A549 (cell line): Measurements from ENCODE around the gene TMEM52B. TPM values are rescaled to one million over a fixed set of nuclear protein-coding genes. Genes with fewer than 3 reads are reported as not detected.

Source experiments
- ATAC-seq, 2 experiments: fragments of 200-7000 bp in 1 of 2; fragments of >200 bp in 1 of 2; cut with Nextera tagmentation in 1 of 2; cut with Tn5 transposase in 1 of 2; 3 replicates each; pipeline versions ENCODE4 v1.8.0 to v1.9.1; 2018 to 2020; ENCODE audit warnings: mild to moderate bottlenecking in 1 of 2, moderate library complexity in 1 of 2
- CTCF ChIA-PET: fragments of 300-600 bp; sonication (Branson Sonifier 250); formaldehyde crosslinking; extraction: SDS; loops from one replicate; lab custom pipeline; 2021; ENCODE audit warnings: antibody characterized with exemption, inconsistent platforms; lab: Yijun Ruan, JAX
- POLR2A ChIA-PET: fragments of 350-600 bp; formaldehyde crosslinking; extraction: SDS; loops from one replicate; lab custom pipeline; 2021; ENCODE audit warnings: antibody characterized with exemption, inconsistent platforms; lab: Yijun Ruan, JAX
- DNase-seq, 2 experiments: peaks; one replicate each; pipeline versions ENCODE4 v3.0.0 to v3.0.0-alpha.2; 2011 to 2016; ENCODE audit warnings: low read depth in 1 of 2, low spot score in 1 of 2
- FAIRE-seq: peaks from 2 replicates; lab custom pipeline; 2011; peaks lifted over from hg19 to GRCh38; lab: Jason Lieb, UNC
- H3K27ac ChIP-seq, 2 experiments: fragments of >200 bp; sonication (Bioruptor Twin); formaldehyde crosslinking; 3 replicates each; pipeline ENCODE4 v1.5.1; 2016 to 2017
- H3K4me1 ChIP-seq: fragments of >200 bp; sonication (Bioruptor Twin); formaldehyde crosslinking; 3 replicates; pipeline ENCODE4 v1.6.1; 2016
- H3K4me2 ChIP-seq: fragments of >200 bp; sonication (Bioruptor Twin); formaldehyde crosslinking; 3 replicates; pipeline ENCODE4 v1.6.1; 2016
- H3K4me3 ChIP-seq: fragments of >200 bp; sonication (Bioruptor Twin); formaldehyde crosslinking; 3 replicates; pipeline ENCODE4 v1.5.1; 2016
- H3K9me3 ChIP-seq: fragments of >200 bp; sonication (Bioruptor Twin); formaldehyde crosslinking; 3 replicates; pipeline ENCODE4 v1.6.1; 2016
- CHD2 ChIP-seq: fragments of 150-350 bp; IDR thresholded peaks from 2 replicates; pipeline ENCODE4 v1.6.1; 2014; ENCODE audit warnings: low read length; ENCODE audit not compliant: partially characterized antibody
- EHMT2 ChIP-seq: fragments of 200-600 bp; sonication (generic); IDR thresholded peaks from 2 replicates; pipeline ENCODE4 v1.6.1; 2016; ENCODE audit warnings: antibody characterized with exemption, low read depth, mild to moderate bottlenecking, moderate library complexity
- ESRRA ChIP-seq: fragments of 150-350 bp; IDR thresholded peaks from 2 replicates; pipeline ENCODE4 v1.6.1; 2014; ENCODE audit warnings: mild to moderate bottlenecking, low read length, borderline replicate concordance
- HEYL ChIP-seq: fragments of 250-450 bp; sonication (Bioruptor Pico); IDR thresholded peaks from 2 replicates; pipeline ENCODE4 v1.8.0; 2021; ENCODE audit warnings: mild to moderate bottlenecking, moderate library complexity
- HOXB13 ChIP-seq: fragments of 250-450 bp; sonication (Bioruptor Pico); IDR thresholded peaks from 2 replicates; pipeline ENCODE4 v1.5.0; 2020; ENCODE audit warnings: low read depth, mild to moderate bottlenecking, moderate library complexity
- HOXB5 ChIP-seq: fragments of 250-450 bp; sonication (Bioruptor Pico); IDR thresholded peaks from 2 replicates; pipeline ENCODE4 v1.5.0; 2020; ENCODE audit warnings: mild to moderate bottlenecking, moderate library complexity
- KDM5A ChIP-seq: fragments of 200-600 bp; sonication (generic); IDR thresholded peaks from 2 replicates; pipeline ENCODE4 v1.6.1; 2016; ENCODE audit warnings: antibody characterized with exemption, mild to moderate bottlenecking
- NR3C1 ChIP-seq: fragments of >200 bp; sonication (Bioruptor Twin); formaldehyde crosslinking; IDR thresholded peaks from 3 replicates; pipeline ENCODE4 v1.6.1; 2017
- RAD21 ChIP-seq, 2 experiments: fragments of >200 bp in 1 of 2; sonication (Bioruptor Twin) in 1 of 2; formaldehyde crosslinking in 1 of 2; IDR thresholded peaks in 1 of 2; conservative IDR thresholded peaks in 1 of 2; 2 replicates in 1 of 2; 3 replicates in 1 of 2; pipeline ENCODE4 v1.6.1; 2012 to 2018; ENCODE audit warnings: inconsistent platforms in 1 of 2
- RARB ChIP-seq: fragments of 250-450 bp; sonication (Bioruptor Pico); IDR thresholded peaks from 2 replicates; pipeline ENCODE4 v1.8.0; 2021; ENCODE audit warnings: mild to moderate bottlenecking, moderate library complexity
- RCOR1 ChIP-seq: fragments of 150-350 bp; IDR thresholded peaks from 2 replicates; pipeline ENCODE4 v1.6.1; 2014; ENCODE audit warnings: antibody characterized with exemption, low read length, low read depth
- RNF2 ChIP-seq: fragments of 200-600 bp; sonication (generic); IDR thresholded peaks from 2 replicates; pipeline ENCODE4 v1.6.1; 2016; ENCODE audit warnings: low read depth, mild to moderate bottlenecking, antibody characterized with exemption, moderate library complexity, borderline replicate concordance
- SMC3 ChIP-seq: fragments of >200 bp; sonication (Bioruptor Twin); formaldehyde crosslinking; IDR thresholded peaks from 3 replicates; pipeline ENCODE4 v1.6.1; 2018; ENCODE audit warnings: inconsistent platforms
- SREBF2 ChIP-seq: fragments of 450-650 bp; IDR thresholded peaks from 2 replicates; pipeline ENCODE4 v1.6.1; 2014; ENCODE audit warnings: mild to moderate bottlenecking, moderate library complexity
- ZFP36 ChIP-seq: fragments of 450-650 bp; IDR thresholded peaks from 2 replicates; pipeline ENCODE4 v1.6.1; 2014; ENCODE audit warnings: borderline replicate concordance; ENCODE audit not compliant: partially characterized antibody
- WGBS: methylation state at CpG from one replicate; pipeline ENCODE4 v1.1.6; 2017; ENCODE audit errors: missing lambda C conversion rate; 5-methylcytosine and 5-hydroxymethylcytosine counted together
- polyA plus RNA-seq, 4 experiments: library from polyadenylated mRNA; depleted of rRNA in 3 of 4; stranded (reverse); fragments of >200 nt; fragmentation: RNase III in 1 of 4; extraction: RNeasy Plus Mini Kit Qiagen cat#74134 plus additional on column Dnase treatment in 1 of 4; gene quantifications; 2 replicates in 3 of 4; 3 replicates in 1 of 4; pipeline ENCODE4 v1.2.3, GENCODE V29; 2011 to 2017
- TF ChIP-seq, protein P1 (sequence below): IDR thresholded peaks from 2 replicates; pipeline ENCODE4 v1.6.1; 2012; ENCODE audit warnings: low read depth, borderline replicate concordance
- TF ChIP-seq, protein P2 (sequence below): fragments of 250-450 bp; sonication (Bioruptor Pico); IDR thresholded peaks from 2 replicates; pipeline ENCODE4 v1.5.0; 2021; ENCODE audit warnings: mild to moderate bottlenecking, moderate library complexity, borderline replicate concordance
- TF ChIP-seq, protein P3 (sequence below): fragments of >200 bp; sonication (Bioruptor Twin); formaldehyde crosslinking; IDR thresholded peaks from 3 replicates; pipeline ENCODE4 v1.6.1; 2016
- TF ChIP-seq, protein P4 (sequence below): fragments of 200-600 bp; sonication (generic); IDR thresholded peaks from 2 replicates; pipeline ENCODE4 v1.6.1; 2016; ENCODE audit warnings: antibody characterized with exemption, mild to moderate bottlenecking, moderate library complexity
- TF ChIP-seq, protein P5 (sequence below): fragments of 450-650 bp; IDR thresholded peaks from 2 replicates; pipeline ENCODE4 v1.6.1; 2014; ENCODE audit warnings: antibody characterized with exemption
- TF ChIP-seq, protein P6 (sequence below): IDR thresholded peaks from 2 replicates; pipeline ENCODE4 v1.6.1; 2012
- TF ChIP-seq, protein P7 (sequence below): fragments of >200 bp; sonication (Bioruptor Twin); formaldehyde crosslinking; IDR thresholded peaks from 3 replicates; pipeline ENCODE4 v1.5.1; 2016

Gene TMEM52B
- polyA plus RNA-seq, 2 of the 4 experiments (the other 2 are of a cell fraction): 0.08 to 0.39 TPM

DNA sequence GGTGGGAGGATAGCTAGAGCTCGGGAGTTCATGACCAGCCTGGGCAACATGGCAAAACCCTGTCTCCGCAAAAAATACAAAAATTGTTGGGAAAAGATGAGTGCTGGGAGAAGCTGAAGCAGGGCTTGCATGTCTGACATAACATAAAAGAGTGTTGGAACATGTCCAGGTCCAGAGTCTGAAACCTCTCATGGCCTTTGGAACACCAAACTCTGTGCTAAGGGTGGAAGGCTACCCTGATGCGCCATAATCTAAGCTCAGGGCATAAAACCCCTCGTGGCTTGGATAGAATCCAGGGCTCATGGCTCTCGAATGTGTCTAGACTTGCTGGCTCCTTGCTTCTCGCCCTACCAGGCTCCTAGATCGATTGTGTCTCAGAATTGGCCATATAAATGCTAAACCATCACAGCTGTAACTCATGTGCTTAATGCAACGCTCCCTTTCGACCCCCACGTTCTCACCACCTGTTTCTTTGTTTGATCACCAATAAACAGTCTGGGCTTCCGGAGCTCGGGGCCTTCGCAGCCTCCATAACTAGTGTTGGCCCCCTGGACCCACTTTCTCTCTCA lies 42.1 kb upstream of the TMEM52B start:
- FAIRE-seq (no peak), DNase-seq (no peak)
- H3K4me2 ChIP-seq: no peak overlapping the region
- TF ChIP-seq HOXB13: no peak
- no peak for TF ChIP-seq ZFP36
- no peak for TF ChIP-seq CHD2
- TF ChIP-seq, all 56 proteins: peak for 0
- CTCF ChIA-PET: interaction anchor here (1.1 to 2.2 kb wide), 5 partner anchors 102 to 386 kb away, joined by 3 to 6 read pairs (median 4); partner anchors contain the start of gene CLEC12B
- whole genome bisulfite sequencing: 74% methylated on average over 13 of the region's 13 CpGs
- no peak for ATAC-seq
- no peak overlapping the region for H3K27ac ChIP-seq
- POLR2A ChIA-PET: no interaction called here
- H3K9me3 ChIP-seq: no peaks in the 10 kb centered on the region
- no peak overlapping the region for H3K4me3 ChIP-seq
- H3K4me1 ChIP-seq: peaks cover 10% of the 10 kb centered on the region; the same call in 2 of the 3 replicates

DNA sequence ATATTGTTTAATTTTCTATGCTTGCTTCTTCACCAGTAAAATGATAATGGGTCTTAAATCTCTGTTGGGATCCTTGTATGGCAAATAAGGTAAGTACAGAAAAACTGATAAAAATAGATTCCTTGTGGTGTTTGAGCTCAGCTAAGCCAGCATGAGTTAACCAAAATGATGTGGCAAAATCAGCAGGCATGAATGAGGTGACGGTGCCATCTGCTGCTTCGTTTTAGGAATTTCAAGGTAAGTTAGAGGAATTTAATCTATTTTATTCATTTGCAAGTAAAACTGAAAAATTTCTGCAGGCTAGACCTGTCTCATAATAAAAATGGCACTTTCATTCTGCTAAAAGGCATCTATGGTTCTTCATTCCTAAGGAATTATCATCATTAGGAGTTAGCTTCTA lies 38.8 kb upstream of the TMEM52B start:
- Histone ChIP-seq H3K4me1 (no peaks in the 10 kb centered on the region), H3K4me3 (no peak overlapping the region), H3K27ac (no peak overlapping the region), H3K4me2 (no peak overlapping the region), H3K9me3 (no peaks in the 10 kb centered on the region)
- ATAC-seq (peak; percentile 64 to 76; a peak in 5 of 6 replicates), FAIRE-seq (peak; percentile 79), DNase-seq (peak; percentile 39 to 79)
- ChIA-PET CTCF (interaction anchor here (0.6 to 3.9 kb wide), 32 partner anchors 10 to 1444 kb away, joined by 3 to 52 read pairs (median 5); partner anchors contain the start of genes CLEC12B, CLEC7A and CLEC9A), POLR2A (no interaction called here)
- TF ChIP-seq RCOR1 (no peak), EHMT2 (no peak), SREBF2 (no peak), KDM5A (no peak), RNF2 (no peak), ZFP36 (no peak), RARB (CRISPR knock-in tag) (no peak), RAD21 (conservative IDR thresholded peaks at IDR 0.05 in 1 of 2, IDR thresholded peaks at IDR 0.05 in 1 of 2) (peak; percentile 91 to 92), HEYL (no peak), ESRRA (no peak), SMC3 (peak; percentile 91), NR3C1 (no peak), HOXB5 (CRISPR knock-in tag) (no peak)
- TF ChIP-seq, protein P1, sequence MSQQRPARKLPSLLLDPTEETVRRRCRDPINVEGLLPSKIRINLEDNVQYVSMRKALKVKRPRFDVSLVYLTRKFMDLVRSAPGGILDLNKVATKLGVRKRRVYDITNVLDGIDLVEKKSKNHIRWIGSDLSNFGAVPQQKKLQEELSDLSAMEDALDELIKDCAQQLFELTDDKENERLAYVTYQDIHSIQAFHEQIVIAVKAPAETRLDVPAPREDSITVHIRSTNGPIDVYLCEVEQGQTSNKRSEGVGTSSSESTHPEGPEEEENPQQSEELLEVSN: no peak
- TF ChIP-seq, protein P2, sequence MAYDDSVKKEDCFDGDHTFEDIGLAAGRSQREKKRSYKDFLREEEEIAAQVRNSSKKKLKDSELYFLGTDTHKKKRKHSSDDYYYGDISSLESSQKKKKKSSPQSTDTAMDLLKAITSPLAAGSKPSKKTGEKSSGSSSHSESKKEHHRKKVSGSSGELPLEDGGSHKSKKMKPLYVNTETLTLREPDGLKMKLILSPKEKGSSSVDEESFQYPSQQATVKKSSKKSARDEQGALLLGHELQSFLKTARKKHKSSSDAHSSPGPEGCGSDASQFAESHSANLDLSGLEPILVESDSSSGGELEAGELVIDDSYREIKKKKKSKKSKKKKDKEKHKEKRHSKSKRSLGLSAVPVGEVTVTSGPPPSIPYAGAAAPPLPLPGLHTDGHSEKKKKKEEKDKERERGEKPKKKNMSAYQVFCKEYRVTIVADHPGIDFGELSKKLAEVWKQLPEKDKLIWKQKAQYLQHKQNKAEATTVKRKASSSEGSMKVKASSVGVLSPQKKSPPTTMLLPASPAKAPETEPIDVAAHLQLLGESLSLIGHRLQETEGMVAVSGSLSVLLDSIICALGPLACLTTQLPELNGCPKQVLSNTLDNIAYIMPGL (CRISPR knock-in tag): no peak
- TF ChIP-seq, protein P3, sequence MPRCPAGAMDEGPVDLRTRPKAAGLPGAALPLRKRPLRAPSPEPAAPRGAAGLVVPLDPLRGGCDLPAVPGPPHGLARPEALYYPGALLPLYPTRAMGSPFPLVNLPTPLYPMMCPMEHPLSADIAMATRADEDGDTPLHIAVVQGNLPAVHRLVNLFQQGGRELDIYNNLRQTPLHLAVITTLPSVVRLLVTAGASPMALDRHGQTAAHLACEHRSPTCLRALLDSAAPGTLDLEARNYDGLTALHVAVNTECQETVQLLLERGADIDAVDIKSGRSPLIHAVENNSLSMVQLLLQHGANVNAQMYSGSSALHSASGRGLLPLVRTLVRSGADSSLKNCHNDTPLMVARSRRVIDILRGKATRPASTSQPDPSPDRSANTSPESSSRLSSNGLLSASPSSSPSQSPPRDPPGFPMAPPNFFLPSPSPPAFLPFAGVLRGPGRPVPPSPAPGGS: no peak
- TF ChIP-seq, protein P4, sequence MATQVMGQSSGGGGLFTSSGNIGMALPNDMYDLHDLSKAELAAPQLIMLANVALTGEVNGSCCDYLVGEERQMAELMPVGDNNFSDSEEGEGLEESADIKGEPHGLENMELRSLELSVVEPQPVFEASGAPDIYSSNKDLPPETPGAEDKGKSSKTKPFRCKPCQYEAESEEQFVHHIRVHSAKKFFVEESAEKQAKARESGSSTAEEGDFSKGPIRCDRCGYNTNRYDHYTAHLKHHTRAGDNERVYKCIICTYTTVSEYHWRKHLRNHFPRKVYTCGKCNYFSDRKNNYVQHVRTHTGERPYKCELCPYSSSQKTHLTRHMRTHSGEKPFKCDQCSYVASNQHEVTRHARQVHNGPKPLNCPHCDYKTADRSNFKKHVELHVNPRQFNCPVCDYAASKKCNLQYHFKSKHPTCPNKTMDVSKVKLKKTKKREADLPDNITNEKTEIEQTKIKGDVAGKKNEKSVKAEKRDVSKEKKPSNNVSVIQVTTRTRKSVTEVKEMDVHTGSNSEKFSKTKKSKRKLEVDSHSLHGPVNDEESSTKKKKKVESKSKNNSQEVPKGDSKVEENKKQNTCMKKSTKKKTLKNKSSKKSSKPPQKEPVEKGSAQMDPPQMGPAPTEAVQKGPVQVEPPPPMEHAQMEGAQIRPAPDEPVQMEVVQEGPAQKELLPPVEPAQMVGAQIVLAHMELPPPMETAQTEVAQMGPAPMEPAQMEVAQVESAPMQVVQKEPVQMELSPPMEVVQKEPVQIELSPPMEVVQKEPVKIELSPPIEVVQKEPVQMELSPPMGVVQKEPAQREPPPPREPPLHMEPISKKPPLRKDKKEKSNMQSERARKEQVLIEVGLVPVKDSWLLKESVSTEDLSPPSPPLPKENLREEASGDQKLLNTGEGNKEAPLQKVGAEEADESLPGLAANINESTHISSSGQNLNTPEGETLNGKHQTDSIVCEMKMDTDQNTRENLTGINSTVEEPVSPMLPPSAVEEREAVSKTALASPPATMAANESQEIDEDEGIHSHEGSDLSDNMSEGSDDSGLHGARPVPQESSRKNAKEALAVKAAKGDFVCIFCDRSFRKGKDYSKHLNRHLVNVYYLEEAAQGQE: no peak
- TF ChIP-seq, protein P5, sequence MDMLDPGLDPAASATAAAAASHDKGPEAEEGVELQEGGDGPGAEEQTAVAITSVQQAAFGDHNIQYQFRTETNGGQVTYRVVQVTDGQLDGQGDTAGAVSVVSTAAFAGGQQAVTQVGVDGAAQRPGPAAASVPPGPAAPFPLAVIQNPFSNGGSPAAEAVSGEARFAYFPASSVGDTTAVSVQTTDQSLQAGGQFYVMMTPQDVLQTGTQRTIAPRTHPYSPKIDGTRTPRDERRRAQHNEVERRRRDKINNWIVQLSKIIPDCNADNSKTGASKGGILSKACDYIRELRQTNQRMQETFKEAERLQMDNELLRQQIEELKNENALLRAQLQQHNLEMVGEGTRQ: no peak
- TF ChIP-seq, protein P6, sequence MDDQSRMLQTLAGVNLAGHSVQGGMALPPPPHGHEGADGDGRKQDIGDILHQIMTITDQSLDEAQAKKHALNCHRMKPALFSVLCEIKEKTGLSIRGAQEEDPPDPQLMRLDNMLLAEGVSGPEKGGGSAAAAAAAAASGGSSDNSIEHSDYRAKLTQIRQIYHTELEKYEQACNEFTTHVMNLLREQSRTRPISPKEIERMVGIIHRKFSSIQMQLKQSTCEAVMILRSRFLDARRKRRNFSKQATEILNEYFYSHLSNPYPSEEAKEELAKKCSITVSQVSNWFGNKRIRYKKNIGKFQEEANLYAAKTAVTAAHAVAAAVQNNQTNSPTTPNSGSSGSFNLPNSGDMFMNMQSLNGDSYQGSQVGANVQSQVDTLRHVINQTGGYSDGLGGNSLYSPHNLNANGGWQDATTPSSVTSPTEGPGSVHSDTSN: no peak
- TF ChIP-seq, protein P7, sequence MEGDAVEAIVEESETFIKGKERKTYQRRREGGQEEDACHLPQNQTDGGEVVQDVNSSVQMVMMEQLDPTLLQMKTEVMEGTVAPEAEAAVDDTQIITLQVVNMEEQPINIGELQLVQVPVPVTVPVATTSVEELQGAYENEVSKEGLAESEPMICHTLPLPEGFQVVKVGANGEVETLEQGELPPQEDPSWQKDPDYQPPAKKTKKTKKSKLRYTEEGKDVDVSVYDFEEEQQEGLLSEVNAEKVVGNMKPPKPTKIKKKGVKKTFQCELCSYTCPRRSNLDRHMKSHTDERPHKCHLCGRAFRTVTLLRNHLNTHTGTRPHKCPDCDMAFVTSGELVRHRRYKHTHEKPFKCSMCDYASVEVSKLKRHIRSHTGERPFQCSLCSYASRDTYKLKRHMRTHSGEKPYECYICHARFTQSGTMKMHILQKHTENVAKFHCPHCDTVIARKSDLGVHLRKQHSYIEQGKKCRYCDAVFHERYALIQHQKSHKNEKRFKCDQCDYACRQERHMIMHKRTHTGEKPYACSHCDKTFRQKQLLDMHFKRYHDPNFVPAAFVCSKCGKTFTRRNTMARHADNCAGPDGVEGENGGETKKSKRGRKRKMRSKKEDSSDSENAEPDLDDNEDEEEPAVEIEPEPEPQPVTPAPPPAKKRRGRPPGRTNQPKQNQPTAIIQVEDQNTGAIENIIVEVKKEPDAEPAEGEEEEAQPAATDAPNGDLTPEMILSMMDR: peak; percentile 87
- 3% methylated on average over 2 of the region's 2 CpGs for WGBS
